GM12874 (cell line): ENCODE results near the gene TFRC.

Experiments
- TF ChIP-seq, protein P1 (sequence below): IDR thresholded peaks from 2 replicates; pipeline ENCODE4 v1.5.1; 2011; ENCODE audit warnings: low read depth, mild to moderate bottlenecking, control low read depth, low read length, moderate library complexity; ENCODE audit not compliant: insufficient read depth

The TFRC gene

DNA sequence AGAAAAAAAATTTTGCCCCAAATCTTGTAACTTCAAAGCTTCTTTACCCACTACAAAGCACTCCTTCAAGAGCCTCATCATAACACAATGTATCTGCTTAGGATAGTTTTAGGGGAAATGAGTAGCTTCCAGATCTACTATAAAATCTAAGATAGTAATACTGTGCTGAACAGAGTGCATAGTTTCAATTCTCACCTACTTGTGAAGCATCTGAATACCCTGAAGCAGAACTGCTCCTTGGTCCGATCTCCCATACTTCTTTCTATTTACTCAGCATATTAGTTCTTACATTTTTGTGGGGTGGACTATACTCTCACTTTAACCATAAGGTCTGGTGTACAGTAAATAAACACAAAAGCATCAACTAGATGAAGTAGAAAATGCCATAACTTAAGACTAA, 9.6 kb downstream of the TFRC start:
- TF ChIP-seq, protein P1, sequence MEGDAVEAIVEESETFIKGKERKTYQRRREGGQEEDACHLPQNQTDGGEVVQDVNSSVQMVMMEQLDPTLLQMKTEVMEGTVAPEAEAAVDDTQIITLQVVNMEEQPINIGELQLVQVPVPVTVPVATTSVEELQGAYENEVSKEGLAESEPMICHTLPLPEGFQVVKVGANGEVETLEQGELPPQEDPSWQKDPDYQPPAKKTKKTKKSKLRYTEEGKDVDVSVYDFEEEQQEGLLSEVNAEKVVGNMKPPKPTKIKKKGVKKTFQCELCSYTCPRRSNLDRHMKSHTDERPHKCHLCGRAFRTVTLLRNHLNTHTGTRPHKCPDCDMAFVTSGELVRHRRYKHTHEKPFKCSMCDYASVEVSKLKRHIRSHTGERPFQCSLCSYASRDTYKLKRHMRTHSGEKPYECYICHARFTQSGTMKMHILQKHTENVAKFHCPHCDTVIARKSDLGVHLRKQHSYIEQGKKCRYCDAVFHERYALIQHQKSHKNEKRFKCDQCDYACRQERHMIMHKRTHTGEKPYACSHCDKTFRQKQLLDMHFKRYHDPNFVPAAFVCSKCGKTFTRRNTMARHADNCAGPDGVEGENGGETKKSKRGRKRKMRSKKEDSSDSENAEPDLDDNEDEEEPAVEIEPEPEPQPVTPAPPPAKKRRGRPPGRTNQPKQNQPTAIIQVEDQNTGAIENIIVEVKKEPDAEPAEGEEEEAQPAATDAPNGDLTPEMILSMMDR: no peak

- TF ChIP-seq, protein P1: no peak
Measured at GRCh38 chr3:196067439-196067838, 14.5 kb downstream of the TFRC start.

DNA sequence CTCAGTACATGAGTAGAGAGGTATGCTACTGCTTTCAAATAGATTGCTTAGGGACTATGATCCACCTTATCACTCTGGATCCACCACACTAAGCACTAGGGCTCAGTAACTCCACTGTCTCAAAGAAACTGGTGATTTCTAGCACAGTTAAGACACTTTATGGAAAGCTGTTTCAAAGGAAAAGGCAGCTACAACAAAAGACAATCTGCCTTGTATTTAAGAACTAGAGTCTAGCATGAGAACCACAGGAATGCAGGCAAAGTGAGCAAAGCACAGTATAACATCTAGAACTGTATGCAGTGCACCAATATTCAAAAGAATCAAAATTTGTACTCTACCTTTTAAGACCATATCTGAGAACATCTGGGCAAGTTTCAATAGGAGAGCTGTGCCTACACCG, 17.9 kb downstream of the TFRC start:
- TF ChIP-seq, protein P1: no peak

- TF ChIP-seq, protein P1: no peak
Measured at GRCh38 chr3:196063456-196063855, 18.4 kb downstream of the TFRC start.

- TF ChIP-seq, protein P1: no peak
Measured at GRCh38 chr3:196063049-196063448, 18.8 kb downstream of the TFRC start.

GRCh38 chr3:196060834-196061233, 21.1 kb downstream of the TFRC start:
- TF ChIP-seq, protein P1: no peak

DNA sequence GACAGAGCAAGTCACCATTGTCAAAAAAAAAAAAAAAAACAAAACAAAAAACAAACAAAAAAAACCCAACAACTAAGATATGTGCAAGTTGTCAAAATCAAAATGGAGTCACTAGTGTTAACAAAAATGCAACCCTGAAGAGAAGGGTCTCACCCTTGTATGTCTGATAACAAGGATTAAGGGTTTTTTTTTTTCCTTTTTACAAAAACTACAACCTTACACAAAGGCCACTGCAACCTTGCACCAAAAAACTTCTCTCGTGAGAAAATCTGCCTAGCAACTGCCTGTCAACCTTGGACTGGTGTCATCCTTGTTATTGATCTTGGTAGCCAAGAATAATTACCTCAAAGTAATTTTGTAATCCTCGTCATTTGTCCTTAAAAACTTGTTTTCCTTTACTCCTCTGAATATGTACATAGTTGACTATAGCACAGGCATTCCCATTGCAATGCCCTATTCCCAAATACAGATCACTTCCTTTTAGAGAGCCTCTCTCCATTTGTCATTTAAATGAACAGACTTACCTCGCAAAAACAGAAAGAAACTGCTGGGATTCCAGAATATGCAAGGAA, 24.0 kb downstream of the TFRC start:
- TF ChIP-seq, protein P1: no peak

GRCh38 chr3:196055683-196056270, 26.1 kb downstream of the TFRC start:
- TF ChIP-seq, protein P1: no peak
